ENCODE results near the gene AHDC1. TPM values are rescaled to one million over a fixed set of nuclear protein-coding genes. Genes with fewer than 3 reads are reported as not detected.
A peak's percentile ranks its signal among the peaks of the same experiment; 100 is the strongest.

The AHDC1 gene
- total RNA-seq, 1 donor from 2014 or later: 18.0 TPM

GRCh38 chr1:27601771-27602461 is 2.0 kb downstream of the AHDC1 start:
- no peak for DNase-seq (ENCODE audit: low read depth)
- no peak for TF ChIP-seq CTCF (IDR thresholded peaks at IDR 0.05; ENCODE audit: insufficient read depth, low read length, poor library complexity, severe bottlenecking)

GRCh38 chr1:27601321-27601770 is 2.6 kb downstream of the AHDC1 start:
- no peak for DNase-seq (ENCODE audit: low read depth)
- Histone ChIP-seq H3K36me3 (ENCODE audit: control insufficient read depth, insufficient read depth, low read length) (no peaks in the 10 kb centered on the region), H3K27me3 (ENCODE audit: control insufficient read depth, insufficient read depth, low read length) (no peaks in the 10 kb centered on the region), H3K4me3 (ENCODE audit: low read depth, low read length) (peak overlapping the region; percentile 88)
- TF ChIP-seq CTCF (IDR thresholded peaks at IDR 0.05; ENCODE audit: insufficient read depth, low read length, poor library complexity, severe bottlenecking): no peak

More at GRCh38 chr1:27601771-27602461, 2.0 kb downstream of the AHDC1 start:
- H3K4me3 ChIP-seq (ENCODE audit: low read depth, low read length): peak overlapping the region; percentile 88
- H3K36me3 ChIP-seq (ENCODE audit: control insufficient read depth, insufficient read depth, low read length): no peaks in the 10 kb centered on the region
- no peaks in the 10 kb centered on the region for H3K27me3 ChIP-seq (ENCODE audit: control insufficient read depth, insufficient read depth, low read length)

GRCh38 chr1:27600498-27601175 is 3.3 kb downstream of the AHDC1 start:
- DNase-seq (ENCODE audit: low read depth): no peak
- no peak for TF ChIP-seq CTCF (IDR thresholded peaks at IDR 0.05; ENCODE audit: insufficient read depth, low read length, poor library complexity, severe bottlenecking)
- Histone ChIP-seq H3K27me3 (ENCODE audit: control insufficient read depth, insufficient read depth, low read length) (no peaks in the 10 kb centered on the region), H3K36me3 (ENCODE audit: control insufficient read depth, insufficient read depth, low read length) (no peaks in the 10 kb centered on the region), H3K4me3 (ENCODE audit: low read depth, low read length) (no peak overlapping the region)

- no peak for DNase-seq (ENCODE audit: low read depth)
- TF ChIP-seq CTCF (IDR thresholded peaks at IDR 0.05; ENCODE audit: insufficient read depth, low read length, poor library complexity, severe bottlenecking): peak; percentile 13
- no peaks in the 10 kb centered on the region for H3K36me3 ChIP-seq (ENCODE audit: control insufficient read depth, insufficient read depth, low read length)
- no peak overlapping the region for H3K4me3 ChIP-seq (ENCODE audit: low read depth, low read length)
- H3K27me3 ChIP-seq (ENCODE audit: control insufficient read depth, insufficient read depth, low read length): no peaks in the 10 kb centered on the region
These were observed 4.1 kb downstream of the AHDC1 start for GRCh38 chr1:27599605-27600497.

- H3K4me3 ChIP-seq (ENCODE audit: low read depth, low read length): no peak overlapping the region
These were observed 4.9 kb downstream of the AHDC1 start for GRCh38 chr1:27598902-27599528.

More at GRCh38 chr1:27598902-27599528, 4.9 kb downstream of the AHDC1 start:
- no peaks in the 10 kb centered on the region for H3K27me3 ChIP-seq (ENCODE audit: control insufficient read depth, insufficient read depth, low read length)
- no peak for TF ChIP-seq CTCF (IDR thresholded peaks at IDR 0.05; ENCODE audit: insufficient read depth, low read length, poor library complexity, severe bottlenecking)
- no peak for DNase-seq (ENCODE audit: low read depth)
- no peaks in the 10 kb centered on the region for H3K36me3 ChIP-seq (ENCODE audit: control insufficient read depth, insufficient read depth, low read length)
